ENCODE measurements around the gene FERMT2. TPM values are rescaled to one million over a fixed set of nuclear protein-coding genes. Genes with fewer than 3 reads are reported as not detected.
A peak's percentile ranks its signal among the peaks of the same experiment; 100 is the strongest.

Gene FERMT2
- total and polyA plus RNA-seq, 2 donors from 2014 or later, result 46.2 to 78.2 TPM

- no peak overlapping the region for H3K9ac ChIP-seq (ENCODE audit: low read length in 3 of 3)
- no peaks in the 10 kb centered on the region for H3K4me1 ChIP-seq (ENCODE audit: control insufficient read depth in 2 of 3, insufficient read depth in 2 of 3, low read depth in 1 of 3, low read length in 3 of 3)
- peaks cover 2 to 13% (median 3%) of the 10 kb centered on the region in 3 donors for H3K36me3 ChIP-seq (ENCODE audit: control insufficient read depth in 2 of 3, insufficient read depth in 3 of 3, low read length in 3 of 3)
- DNase-seq (no peak), FAIRE-seq (no peak)
- no peak for TF ChIP-seq CTCF (IDR thresholded peaks at IDR 0.05; ENCODE audit: borderline replicate concordance, extremely low read depth, insufficient read depth)
- no peaks in the 10 kb centered on the region for H3K9me3 ChIP-seq (ENCODE audit: control insufficient read depth in 2 of 3, insufficient read depth in 1 of 3, low read length in 3 of 3)
- H3K27ac ChIP-seq (ENCODE audit: low read depth in 2 of 2, low read length in 2 of 2), result no peak overlapping the region
- intact Hi-C loops (cut with DNase I), result no loop called here
- no peaks in the 10 kb centered on the region for H3K27me3 ChIP-seq (ENCODE audit: control insufficient read depth, insufficient read depth, low read length)
- no peak overlapping the region for H3K4me3 ChIP-seq (ENCODE audit: low read length in 3 of 3)
Observed at GRCh38 chr14:52888839-52889838, 61.7 kb downstream of the FERMT2 start.

GRCh38 chr14:52888159-52888558 is 62.7 kb downstream of the FERMT2 start:
- Histone ChIP-seq H3K9ac (ENCODE audit: low read length in 3 of 3) (no peak overlapping the region), H3K27ac (ENCODE audit: low read depth in 2 of 2, low read length in 2 of 2) (no peak overlapping the region), H3K27me3 (ENCODE audit: control insufficient read depth, insufficient read depth, low read length) (no peaks in the 10 kb centered on the region), H3K4me1 (ENCODE audit: control insufficient read depth in 2 of 3, insufficient read depth in 2 of 3, low read depth in 1 of 3, low read length in 3 of 3) (no peaks in the 10 kb centered on the region), H3K4me3 (ENCODE audit: low read length in 3 of 3) (no peak overlapping the region), H3K9me3 (ENCODE audit: control insufficient read depth in 2 of 3, insufficient read depth in 1 of 3, low read length in 3 of 3) (no peaks in the 10 kb centered on the region), H3K36me3 (ENCODE audit: control insufficient read depth in 2 of 3, insufficient read depth in 3 of 3, low read length in 3 of 3) (peaks cover 2 to 13% (median 3%) of the 10 kb centered on the region in 3 donors)
- intact Hi-C loops (cut with DNase I), result no loop called here
- TF ChIP-seq CTCF (IDR thresholded peaks at IDR 0.05; ENCODE audit: borderline replicate concordance, extremely low read depth, insufficient read depth), result no peak
- no peak for DNase-seq
- peak; percentile 30 for FAIRE-seq

GRCh38 chr14:52885230-52885629 is 65.6 kb downstream of the FERMT2 start:
- H3K27me3 ChIP-seq (ENCODE audit: control insufficient read depth, insufficient read depth, low read length), result no peaks in the 10 kb centered on the region
- FAIRE-seq, result no peak
- intact Hi-C loops (cut with DNase I), result no loop called here
- no peaks in the 10 kb centered on the region for H3K9me3 ChIP-seq (ENCODE audit: control insufficient read depth in 2 of 3, insufficient read depth in 1 of 3, low read length in 3 of 3)
- H3K36me3 ChIP-seq (ENCODE audit: control insufficient read depth in 2 of 3, insufficient read depth in 3 of 3, low read length in 3 of 3), result peaks cover 0 to 3% (median 2%) of the 10 kb centered on the region in 3 donors
- H3K4me1 ChIP-seq (ENCODE audit: control insufficient read depth in 2 of 3, insufficient read depth in 2 of 3, low read depth in 1 of 3, low read length in 3 of 3), result no peaks in the 10 kb centered on the region
- no peak overlapping the region for H3K9ac ChIP-seq (ENCODE audit: low read length in 3 of 3)
- TF ChIP-seq CTCF (IDR thresholded peaks at IDR 0.05; ENCODE audit: borderline replicate concordance, extremely low read depth, insufficient read depth), result no peak
- DNase-seq, result no peak
- no peak overlapping the region for H3K4me3 ChIP-seq (ENCODE audit: low read length in 3 of 3)
- H3K27ac ChIP-seq (ENCODE audit: low read depth in 2 of 2, low read length in 2 of 2), result no peak overlapping the region

Data from kidney (tissue), 14 donors.